Heart left ventricle (tissue), 16 donors: ENCODE results near the gene HAL. TPM values are rescaled to one million over a fixed set of nuclear protein-coding genes. Genes with fewer than 3 reads are reported as not detected.

ENCODE experiments used
- ATAC-seq, 4 donors: fragments of 200-7000 bp; cut with Tn5 transposase; one replicate each; pipeline ENCODE4 v1.9.1; 2020 to 2022; ENCODE audit warnings: moderate library complexity in 4 of 4, mild to moderate bottlenecking in 3 of 4, moderate number of reproducible peaks in 1 of 4
- DNase-seq, 5 donors: peaks; one replicate each; pipeline ENCODE4 v3.0.0-alpha.2; 2020
- H3K27ac ChIP-seq, 12 donors: fragments of 200-600 bp; sonication (generic) in 4 of 12; one replicate each; pipeline versions ENCODE4 v1.5.0 to v1.8.0; 2016 to 2022; ENCODE audit warnings: mild to moderate bottlenecking in 2 of 12
- H3K27me3 ChIP-seq, 9 donors: fragments of 200-600 bp; sonication (generic) in 2 of 9; one replicate each; pipeline versions ENCODE4 v1.5.1 to v1.8.0; 2016 to 2022; ENCODE audit warnings: mild to moderate bottlenecking in 3 of 9
- H3K36me3 ChIP-seq, 9 donors: fragments of 200-600 bp; sonication (generic) in 2 of 9; one replicate each; pipeline versions ENCODE4 v1.5.0 to v1.8.0; 2018 to 2022; ENCODE audit warnings: mild to moderate bottlenecking in 2 of 9
- H3K4me1 ChIP-seq, 12 donors: fragments of 200-600 bp; sonication (generic) in 4 of 12; one replicate each; pipeline versions ENCODE4 v1.5.0 to v1.8.0; 2016 to 2022; ENCODE audit warnings: mild to moderate bottlenecking in 3 of 12
- H3K4me3 ChIP-seq, 12 donors: fragments of 200-600 bp; sonication (generic) in 4 of 12; one replicate each; pipeline versions ENCODE4 v1.5.0 to v1.8.0; 2017 to 2022; ENCODE audit warnings: mild to moderate bottlenecking in 9 of 12, moderate library complexity in 4 of 12
- H3K9me3 ChIP-seq, 12 donors: fragments of 200-600 bp; sonication (generic) in 4 of 12; one replicate each; pipeline versions ENCODE4 v1.5.0 to v1.8.0; 2016 to 2022; ENCODE audit warnings: mild to moderate bottlenecking in 1 of 12
- POLR2A ChIP-seq, 2 donors: fragments of 450-650 bp; IDR thresholded peaks; one replicate each; pipeline ENCODE4 v1.6.1; 2017; ENCODE audit warnings: antibody characterized with exemption in 2 of 2, mild to moderate bottlenecking in 2 of 2, moderate library complexity in 2 of 2
- WGBS, 4 donors: extraction: QIAGEN DNeasy Blood & Tissue Kit in 2 of 4; methylation state at CpG; one replicate each; pipeline versions ENCODE4 v1.1.5 to v1.1.7; 2013 to 2018; 5-methylcytosine and 5-hydroxymethylcytosine counted together
- intact Hi-C, 10 donors: fragments of 100-400 bp; cut with DNase I; formaldehyde crosslinking; loops; one replicate each; pipeline versions ENCODE4 v1.11.1 to v1.14.2; 2022
- polyA plus RNA-seq, 2 donors: library from polyadenylated mRNA; stranded (reverse); fragments of 200-250 nt; gene quantifications; one replicate each; pipeline ENCODE4 v1.2.3, GENCODE V29; 2013
- total RNA-seq, 9 donors: library from RNA; depleted of rRNA in 2 of 9; stranded (reverse); fragments of >200 nt in 2 of 9; fragmentation: NEBNext Ultra II Directional in 3 of 9; extraction: Animal tissue kit (Norgen Biotek cat#: 25700) in 3 of 9; gene quantifications; one replicate each; pipeline versions ENCODE4 v1.1.0 to v1.2.4, GENCODE V29; 2016 to 2023
- TF ChIP-seq, protein P1 (sequence below), 12 donors: fragments of 200-600 bp; sonication (generic) in 4 of 12; IDR thresholded peaks; one replicate each; pipeline versions ENCODE4 v1.5.0 to v1.8.0; 2018 to 2022; ENCODE audit warnings: antibody characterized with exemption in 12 of 12, mild to moderate bottlenecking in 5 of 12
- donor health status: ischemic (EF 13 %, LVEDD 7.1; RV severe dilation, severe dysfunction).
- donor health status: healthy with polysubstance abuse.
- donor health status: DM: no; HTN: yes; CAD: no.
- donor health status: DM: no; HTN: no; CAD: no.
- donor health status: ischemic (EF 25% LVEDD 6.9; RV normal size, moderate dysfunction).
- donor health status: ischemic (EF 25% LVEDD 5.7; RV mildly dilated, moderate dysfunction).
- donor health status: healthy.
- donor health status: DM: yes; HTN: yes; CAD: no.
- donor health status: ischemic (EF 35%, LVEDD 5.7; RV mildly dilated, moderate dysfunction).
- donor health status: nonischemic (EF 11% LVEDD 7.7; RV severe dilation, severe dysfunction).
- donor health status: DM: yes; HTN: yes; CAD: no.
- donor health status: PGD.
- donor health status: ischemic (EF 29% LVEDD 5.4; RV normal size, mild dysfunction).
- donor health status: nonischemic (EF 23%, LVEDD 6.1; RV moderate dilation, normal function).

Gene HAL
- total and polyA plus RNA-seq, 11 donors: 0.04 to 0.79 (median 0.11) TPM; not detected in 5

DNA sequence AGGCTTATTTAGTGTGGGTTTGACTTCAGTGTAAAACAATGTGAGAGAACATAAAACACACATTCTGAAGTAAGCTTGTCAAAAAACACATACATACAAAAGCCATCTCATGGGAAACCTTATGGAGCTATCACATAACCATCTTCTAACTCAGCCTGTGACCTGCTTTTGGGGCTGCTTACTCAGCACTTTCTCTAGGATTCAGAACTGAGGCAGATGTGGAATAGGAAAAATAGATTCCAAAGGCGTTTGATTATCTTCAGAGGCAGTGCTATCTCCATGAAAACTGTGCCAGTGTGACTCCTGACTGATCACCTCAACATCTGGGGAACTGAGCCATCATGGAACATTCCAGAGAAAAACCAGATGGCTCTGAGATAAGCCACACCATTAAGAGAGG, 13.5 kb downstream of the HAL start:
- no peak overlapping the region for H3K4me3 ChIP-seq
- TF ChIP-seq, protein P1, sequence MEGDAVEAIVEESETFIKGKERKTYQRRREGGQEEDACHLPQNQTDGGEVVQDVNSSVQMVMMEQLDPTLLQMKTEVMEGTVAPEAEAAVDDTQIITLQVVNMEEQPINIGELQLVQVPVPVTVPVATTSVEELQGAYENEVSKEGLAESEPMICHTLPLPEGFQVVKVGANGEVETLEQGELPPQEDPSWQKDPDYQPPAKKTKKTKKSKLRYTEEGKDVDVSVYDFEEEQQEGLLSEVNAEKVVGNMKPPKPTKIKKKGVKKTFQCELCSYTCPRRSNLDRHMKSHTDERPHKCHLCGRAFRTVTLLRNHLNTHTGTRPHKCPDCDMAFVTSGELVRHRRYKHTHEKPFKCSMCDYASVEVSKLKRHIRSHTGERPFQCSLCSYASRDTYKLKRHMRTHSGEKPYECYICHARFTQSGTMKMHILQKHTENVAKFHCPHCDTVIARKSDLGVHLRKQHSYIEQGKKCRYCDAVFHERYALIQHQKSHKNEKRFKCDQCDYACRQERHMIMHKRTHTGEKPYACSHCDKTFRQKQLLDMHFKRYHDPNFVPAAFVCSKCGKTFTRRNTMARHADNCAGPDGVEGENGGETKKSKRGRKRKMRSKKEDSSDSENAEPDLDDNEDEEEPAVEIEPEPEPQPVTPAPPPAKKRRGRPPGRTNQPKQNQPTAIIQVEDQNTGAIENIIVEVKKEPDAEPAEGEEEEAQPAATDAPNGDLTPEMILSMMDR (IDR thresholded peaks at IDR 0.05): no peak
- TF ChIP-seq POLR2A (IDR thresholded peaks at IDR 0.05): no peak
- intact Hi-C loops: no loop called here

GRCh38 chr12:95980437-95980836, 15.7 kb downstream of the HAL start:
- 88 to 90% (median 88%) methylated on average over 5 of the region's 5 CpGs for WGBS, 4 donors
- Histone ChIP-seq H3K27ac (no peak overlapping the region), H3K4me3 (no peak overlapping the region), H3K9me3 (no peaks in the 10 kb centered on the region), H3K4me1 (no peaks in the 10 kb centered on the region), H3K27me3 (no peaks in the 10 kb centered on the region), H3K36me3 (no peaks in the 10 kb centered on the region)
- DNase-seq: no peak
- ATAC-seq: no peak
- intact Hi-C loops: no loop called here
- TF ChIP-seq, protein P1 (IDR thresholded peaks at IDR 0.05): no peak
- TF ChIP-seq POLR2A (IDR thresholded peaks at IDR 0.05): no peak

More for the DNA sequence above, 13.5 kb downstream of the HAL start:
- Histone ChIP-seq H3K27ac (no peak overlapping the region), H3K4me1 (no peaks in the 10 kb centered on the region), H3K36me3 (no peaks in the 10 kb centered on the region), H3K27me3 (no peaks in the 10 kb centered on the region), H3K9me3 (no peaks in the 10 kb centered on the region)
- 50 to 62% (median 54%) methylated on average over 1 of the region's 1 CpG for WGBS, 4 donors
- DNase-seq: no peak
- no peak for ATAC-seq

- DNase-seq: no peak
- Histone ChIP-seq H3K36me3 (no peaks in the 10 kb centered on the region), H3K4me1 (no peaks in the 10 kb centered on the region), H3K9me3 (no peaks in the 10 kb centered on the region), H3K4me3 (no peak overlapping the region), H3K27me3 (no peaks in the 10 kb centered on the region), H3K27ac (no peak overlapping the region)
- no peak for ATAC-seq
- TF ChIP-seq, protein P1 (IDR thresholded peaks at IDR 0.05): no peak
- TF ChIP-seq POLR2A (IDR thresholded peaks at IDR 0.05): no peak
- intact Hi-C loops: no loop called here
- WGBS, 4 donors: 86 to 91% (median 89%) methylated on average over 3 of the region's 3 CpGs
These were observed 17.4 kb downstream of the HAL start for GRCh38 chr12:95978774-95979173.

DNA sequence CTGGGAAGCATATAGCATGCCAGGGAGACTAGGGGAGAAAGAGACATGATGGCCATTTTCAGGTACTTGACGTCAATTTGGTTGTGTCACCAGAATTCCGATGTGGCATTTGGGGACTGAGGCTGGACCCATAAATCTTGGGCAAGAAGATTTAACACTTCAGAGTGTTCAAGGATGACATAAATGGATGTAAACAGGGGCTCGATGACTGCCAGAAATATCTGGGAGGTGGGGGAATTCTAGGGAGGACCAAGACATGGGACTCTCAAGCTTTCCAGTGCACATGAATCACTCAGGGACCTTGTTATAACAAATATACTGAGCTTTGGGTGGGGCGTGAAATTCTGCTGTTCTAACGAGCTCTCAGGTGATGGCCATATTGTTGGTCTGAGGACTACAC, 17.8 kb downstream of the HAL start:
- no peaks in the 10 kb centered on the region for H3K4me1 ChIP-seq
- no peaks in the 10 kb centered on the region for H3K27me3 ChIP-seq
- H3K36me3 ChIP-seq: no peaks in the 10 kb centered on the region
- H3K4me3 ChIP-seq: no peak overlapping the region
- TF ChIP-seq POLR2A (IDR thresholded peaks at IDR 0.05): no peak
- TF ChIP-seq, protein P1 (IDR thresholded peaks at IDR 0.05): no peak
- ATAC-seq (no peak), DNase-seq (no peak)
- H3K9me3 ChIP-seq: no peaks in the 10 kb centered on the region
- intact Hi-C loops: no loop called here
- WGBS, 4 donors: 89 to 95% (median 90%) methylated on average over 5 of the region's 5 CpGs
- H3K27ac ChIP-seq: no peak overlapping the region
